Endothelial cell (in vitro differentiated cells): ENCODE measurements around the gene BORCS5. TPM values are rescaled to one million over a fixed set of nuclear protein-coding genes. Genes with fewer than 3 reads are reported as not detected.
A peak's percentile ranks its signal among the peaks of the same experiment; 100 is the strongest.

Experiments
- DNase-seq: peaks from one replicate; pipeline ENCODE4 v3.0.0; 2021; ENCODE audit warnings: low spot score
- H3K27ac Mint-ChIP-seq: one replicate; pipeline ENCODE4 v1.8.0; 2021; ENCODE audit warnings: mixed read lengths, inconsistent platforms; ENCODE audit not compliant: unreplicated experiment
- H3K27me3 Mint-ChIP-seq: one replicate; pipeline ENCODE4 v1.8.0; 2021; ENCODE audit warnings: mild to moderate bottlenecking, moderate library complexity, mixed read lengths, inconsistent platforms; ENCODE audit not compliant: unreplicated experiment
- H3K36me3 Mint-ChIP-seq: one replicate; pipeline ENCODE4 v1.8.0; 2021; ENCODE audit warnings: mild to moderate bottlenecking, low read depth, mixed read lengths, inconsistent platforms; ENCODE audit not compliant: unreplicated experiment
- H3K4me1 Mint-ChIP-seq: one replicate; pipeline ENCODE4 v1.8.0; 2021; ENCODE audit warnings: mild to moderate bottlenecking, mixed read lengths, inconsistent platforms; ENCODE audit not compliant: unreplicated experiment
- H3K4me3 Mint-ChIP-seq: one replicate; pipeline ENCODE4 v1.8.0; 2021; ENCODE audit warnings: mild to moderate bottlenecking, mixed read lengths, inconsistent platforms; ENCODE audit not compliant: unreplicated experiment
- H3K9me3 Mint-ChIP-seq: one replicate; pipeline ENCODE4 v1.8.0; 2021; ENCODE audit warnings: mixed read lengths, inconsistent platforms; ENCODE audit not compliant: unreplicated experiment
- CTCF ChIP-seq: fragments of 200-600 bp; sonication (generic); IDR thresholded peaks from one replicate; pipeline ENCODE4 v1.5.0; 2021; ENCODE audit warnings: antibody characterized with exemption; ENCODE audit not compliant: unreplicated experiment
- total RNA-seq: library from RNA; stranded (reverse); fragmentation: NEBNext Ultra II Directional; extraction: Animal tissue kit (Norgen Biotek cat#: 25700); gene quantifications from one replicate; pipeline ENCODE4 v1.2.1, GENCODE V29; 2021; ENCODE audit not compliant: unreplicated experiment

BORCS5 gene
- total RNA-seq, 1 donor from 2014 or later = 10.4 TPM

- DNase-seq = no peak
- H3K9me3 Mint-ChIP-seq = no peaks in the 10 kb centered on the region
- H3K27me3 Mint-ChIP-seq = peaks cover 2% of the 10 kb centered on the region
- H3K36me3 Mint-ChIP-seq = no peaks in the 10 kb centered on the region
- H3K4me1 Mint-ChIP-seq = no peaks in the 10 kb centered on the region
- TF ChIP-seq CTCF = no peak
- H3K4me3 Mint-ChIP-seq = no peak overlapping the region
- peak overlapping the region; percentile 61 for H3K27ac Mint-ChIP-seq
These were observed 99.8 kb downstream of the BORCS5 start for GRCh38 chr12:12456637-12457036.

DNA sequence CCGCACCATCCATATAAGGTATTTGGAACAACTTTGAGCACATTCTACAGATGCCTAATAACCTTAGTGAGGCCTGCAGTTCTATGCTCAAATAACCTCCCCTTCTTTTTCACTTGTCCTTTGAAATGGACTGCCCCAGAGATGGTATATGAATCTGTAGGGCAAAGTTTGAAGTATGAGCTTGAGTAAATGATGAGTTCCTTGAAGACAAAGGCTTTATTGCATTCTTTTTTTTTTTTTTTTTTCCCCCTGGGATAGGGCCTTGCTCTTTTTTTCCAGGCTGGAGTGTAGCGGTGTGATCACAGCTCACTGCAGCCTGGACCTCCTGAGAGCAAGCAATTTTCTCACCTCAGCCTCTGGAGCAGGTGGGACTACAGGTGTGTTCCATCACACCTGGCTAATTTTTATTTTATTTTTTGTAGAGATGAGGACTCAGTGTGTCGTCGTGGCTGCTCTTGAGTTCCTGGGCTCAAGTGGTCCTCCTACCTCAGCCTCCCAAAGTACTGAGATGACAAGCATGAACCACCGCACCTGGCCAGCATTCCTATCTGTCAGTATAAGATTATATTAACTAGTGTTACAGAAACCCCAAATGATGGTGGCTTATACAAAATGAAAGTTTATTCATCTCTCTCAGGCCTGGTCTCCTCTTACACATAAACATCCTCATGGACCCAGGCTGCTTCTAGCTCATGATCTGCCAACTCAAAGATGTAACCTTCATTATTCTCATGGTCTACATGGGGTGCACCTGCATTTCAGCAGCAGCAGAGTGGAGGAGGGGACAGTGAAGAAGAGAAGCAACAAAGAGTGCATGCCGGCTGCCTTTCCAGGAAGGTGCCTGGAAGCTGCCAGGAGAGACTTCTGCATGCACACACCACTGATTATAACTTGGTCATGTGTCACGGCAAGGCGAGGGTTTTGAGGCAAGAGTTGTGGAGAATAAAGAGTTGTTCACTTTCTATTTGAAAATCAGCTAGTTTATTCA, 104.4 kb downstream of the BORCS5 start:
- no peak for DNase-seq
- Mint-ChIP-seq H3K9me3 (no peaks in the 10 kb centered on the region), H3K36me3 (peaks cover 2% of the 10 kb centered on the region), H3K27me3 (peaks cover 3% of the 10 kb centered on the region), H3K4me3 (no peak overlapping the region), H3K4me1 (peaks cover 3% of the 10 kb centered on the region), H3K27ac (no peak overlapping the region)
- TF ChIP-seq CTCF = no peak

GRCh38 chr12:12461923-12462315, 105.0 kb downstream of the BORCS5 start:
- H3K9me3 Mint-ChIP-seq = no peaks in the 10 kb centered on the region
- no peak overlapping the region for H3K27ac Mint-ChIP-seq
- peaks cover 3% of the 10 kb centered on the region for H3K27me3 Mint-ChIP-seq
- no peak for DNase-seq
- H3K36me3 Mint-ChIP-seq = peaks cover 6% of the 10 kb centered on the region
- TF ChIP-seq CTCF = no peak
- H3K4me1 Mint-ChIP-seq = peaks cover 6% of the 10 kb centered on the region
- no peak overlapping the region for H3K4me3 Mint-ChIP-seq

DNA sequence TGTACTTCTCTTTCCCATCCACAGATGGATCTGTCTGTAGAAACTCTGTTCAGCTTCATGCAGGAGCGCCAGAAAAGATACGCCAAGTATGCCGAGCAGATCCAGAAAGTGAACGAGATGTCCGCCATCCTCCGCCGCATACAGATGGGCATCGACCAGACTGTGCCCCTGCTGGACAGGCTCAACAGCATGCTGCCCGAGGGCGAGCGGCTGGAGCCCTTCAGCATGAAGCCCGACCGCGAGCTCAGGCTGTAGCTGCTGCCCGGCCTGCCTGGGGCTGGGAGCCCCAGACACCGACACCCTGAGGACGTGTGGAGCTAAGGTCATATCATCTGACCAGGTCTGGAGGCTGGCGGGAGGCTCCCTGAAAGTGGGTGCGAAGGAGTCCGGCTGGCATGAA, 108.6 kb downstream of the BORCS5 start:
- Mint-ChIP-seq H3K27ac (no peak overlapping the region), H3K4me1 (peaks cover 6% of the 10 kb centered on the region), H3K9me3 (no peaks in the 10 kb centered on the region), H3K27me3 (peaks cover 6% of the 10 kb centered on the region), H3K36me3 (peaks cover 10% of the 10 kb centered on the region), H3K4me3 (no peak overlapping the region)
- TF ChIP-seq CTCF = no peak
- no peak for DNase-seq

DNA sequence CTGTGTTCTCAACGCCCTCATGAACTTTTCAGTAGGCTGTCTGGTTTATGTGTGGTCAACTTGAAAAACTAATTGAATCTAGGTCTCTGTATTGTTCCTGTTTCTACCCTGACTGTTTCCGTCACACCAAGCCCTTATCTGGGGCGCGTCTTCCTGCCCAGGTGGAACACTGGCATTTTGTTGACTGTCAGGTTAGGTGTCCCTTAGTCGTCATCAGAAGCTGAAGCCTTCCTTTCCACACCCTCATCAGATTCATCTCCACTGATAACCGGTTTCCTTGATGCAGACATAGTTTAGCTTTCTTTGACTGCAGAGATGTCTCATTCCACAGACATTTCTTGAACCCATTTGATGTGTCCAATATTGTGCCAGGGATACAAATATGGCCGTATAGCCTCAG, 109.3 kb downstream of the BORCS5 start:
- peaks cover 6% of the 10 kb centered on the region for H3K4me1 Mint-ChIP-seq
- no peak for DNase-seq
- TF ChIP-seq CTCF = no peak
- H3K36me3 Mint-ChIP-seq = peaks cover 16% of the 10 kb centered on the region
- H3K4me3 Mint-ChIP-seq = no peak overlapping the region
- peaks cover 6% of the 10 kb centered on the region for H3K27me3 Mint-ChIP-seq
- H3K9me3 Mint-ChIP-seq = no peaks in the 10 kb centered on the region
- no peak overlapping the region for H3K27ac Mint-ChIP-seq
